GM23338 (cell line): ENCODE results near the gene DMD. TPM values are rescaled to one million over a fixed set of nuclear protein-coding genes. Genes with fewer than 3 reads are reported as not detected.

Experiments
- ATAC-seq: fragments of 200-7000 bp; cut with Tn5 transposase; 3 replicates; pipeline ENCODE4 v1.9.1; 2020
- DNase-seq: peaks from one replicate; pipeline ENCODE4 v3.0.0-alpha.2; 2015; ENCODE audit warnings: low spot score
- H2AFZ ChIP-seq: fragments of 200-600 bp; sonication (generic); 2 replicates; pipeline ENCODE4 v1.8.0; 2016; ENCODE audit warnings: antibody characterized with exemption, mild to moderate bottlenecking, moderate library complexity
- H3F3A ChIP-seq: fragments of 200-600 bp; sonication (generic); replicated peaks from 2 replicates; pipeline ENCODE4 v1.8.0; 2017; ENCODE audit warnings: antibody characterized with exemption, mixed run types, low read depth
- H3K27ac ChIP-seq: fragments of 200-600 bp; sonication (generic); 2 replicates; pipeline ENCODE4 v1.6.1; 2016; ENCODE audit warnings: low read depth
- H3K27me3 ChIP-seq: fragments of 200-600 bp; sonication (generic); 2 replicates; pipeline ENCODE4 v1.8.0; 2016; ENCODE audit warnings: mild to moderate bottlenecking, mixed run types, moderate library complexity; ENCODE audit not compliant: insufficient read depth
- H3K36me3 ChIP-seq: fragments of 200-600 bp; sonication (generic); 2 replicates; pipeline ENCODE4 v1.8.0; 2016; ENCODE audit warnings: mild to moderate bottlenecking; ENCODE audit not compliant: insufficient read depth
- H3K4me1 ChIP-seq: fragments of 200-600 bp; sonication (generic); 2 replicates; pipeline ENCODE4 v1.8.0; 2016; ENCODE audit warnings: mild to moderate bottlenecking, moderate library complexity; ENCODE audit not compliant: insufficient read depth
- H3K4me2 ChIP-seq: fragments of 200-600 bp; sonication (generic); 2 replicates; pipeline ENCODE4 v1.7.1; 2017; ENCODE audit warnings: mixed run types
- H3K4me3 ChIP-seq: fragments of 200-600 bp; sonication (generic); 2 replicates; pipeline ENCODE4 v1.6.1; 2016; ENCODE audit warnings: mixed run types
- H3K79me2 ChIP-seq: fragments of 200-600 bp; sonication (generic); replicated peaks from 2 replicates; pipeline ENCODE4 v1.8.0; 2017; ENCODE audit warnings: mild to moderate bottlenecking; ENCODE audit not compliant: insufficient read depth
- H3K9me2 ChIP-seq: fragments of 200-600 bp; sonication (generic); 2 replicates; pipeline ENCODE4 v1.8.0; 2017; ENCODE audit not compliant: insufficient read depth
- H4K20me1 ChIP-seq: fragments of 200-600 bp; sonication (generic); replicated peaks from 2 replicates; pipeline ENCODE4 v1.8.0; 2017; ENCODE audit warnings: mild to moderate bottlenecking; ENCODE audit not compliant: insufficient read depth
- H3K27ac Mint-ChIP-seq: 2 replicates; pipeline ENCODE4 v1.8.0; 2020; ENCODE audit warnings: inconsistent platforms, mild to moderate bottlenecking, moderate library complexity, mixed read lengths
- H3K27me3 Mint-ChIP-seq: 3 replicates; pipeline ENCODE4 v1.8.0; 2022; ENCODE audit warnings: low read depth, mild to moderate bottlenecking, moderate library complexity, mixed read lengths, inconsistent platforms; ENCODE audit not compliant: insufficient read depth, poor library complexity
- H3K36me3 Mint-ChIP-seq: 3 replicates; pipeline ENCODE4 v1.8.0; 2021; ENCODE audit warnings: low read depth, mild to moderate bottlenecking, inconsistent platforms, moderate library complexity, mixed read lengths
- H3K4me1 Mint-ChIP-seq: 3 replicates; pipeline ENCODE4 v1.8.0; 2020; ENCODE audit warnings: mild to moderate bottlenecking, inconsistent platforms, mixed read lengths
- H3K4me3 Mint-ChIP-seq: 3 replicates; pipeline ENCODE4 v1.8.0; 2021; ENCODE audit warnings: moderate library complexity, mild to moderate bottlenecking, inconsistent platforms, mixed read lengths
- H3K9me3 Mint-ChIP-seq: 3 replicates; pipeline ENCODE4 v1.8.0; 2020; ENCODE audit warnings: moderate library complexity, mild to moderate bottlenecking, inconsistent platforms, mixed read lengths
- CREB1 ChIP-seq: fragments of 250-450 bp; sonication (Bioruptor Pico); IDR thresholded peaks from 2 replicates; pipeline ENCODE4 v1.5.0; 2020; ENCODE audit warnings: low read depth, mild to moderate bottlenecking, moderate library complexity
- CTCF ChIP-seq, 2 experiments: fragments of 200-600 bp in 1 of 2; sonication (generic) in 1 of 2; conservative IDR thresholded peaks; 2 replicates each; pipeline versions ENCODE4 v1.5.1 to v1.6.1; 2016 to 2017; ENCODE audit warnings: antibody characterized with exemption in 2 of 2, low read depth in 2 of 2, mild to moderate bottlenecking in 2 of 2, moderate library complexity in 1 of 2
- ETS1 ChIP-seq: IDR thresholded peaks from 2 replicates; pipeline ENCODE4 v1.6.1; 2016; ENCODE audit warnings: antibody characterized with exemption
- EZH2 ChIP-seq: fragments of 200-600 bp; sonication (generic); IDR thresholded peaks from one replicate; pipeline ENCODE4 v1.8.0; 2017; ENCODE audit warnings: antibody characterized with exemption, mild to moderate bottlenecking, low read depth; ENCODE audit not compliant: unreplicated experiment
- EZH2phosphoT487 ChIP-seq: fragments of 200-600 bp; sonication (generic); IDR thresholded peaks from one replicate; pipeline ENCODE4 v1.8.1; 2018; ENCODE audit warnings: antibody characterized with exemption; ENCODE audit not compliant: unreplicated experiment
- JUNB ChIP-seq: IDR thresholded peaks from one replicate; pipeline ENCODE4 v1.6.1; 2016; ENCODE audit warnings: antibody characterized with exemption; ENCODE audit not compliant: unreplicated experiment
- NANOG ChIP-seq: IDR thresholded peaks from 2 replicates; pipeline ENCODE4 v1.6.1; 2016; ENCODE audit warnings: antibody characterized with exemption, borderline replicate concordance
- POLR2AphosphoS5 ChIP-seq: IDR thresholded peaks from 2 replicates; pipeline ENCODE4 v1.6.1; 2016; ENCODE audit warnings: antibody characterized with exemption, low read depth
- REST ChIP-seq: IDR thresholded peaks from one replicate; pipeline ENCODE4 v1.6.1; 2018; ENCODE audit warnings: antibody characterized with exemption; ENCODE audit not compliant: unreplicated experiment
- STAT1 ChIP-seq: IDR thresholded peaks from one replicate; pipeline ENCODE4 v1.6.1; 2016; ENCODE audit warnings: antibody characterized with exemption; ENCODE audit not compliant: unreplicated experiment
- ZNF114 ChIP-seq: fragments of 250-450 bp; sonication (Bioruptor Pico); IDR thresholded peaks from 2 replicates; pipeline ENCODE4 v1.5.0; 2020; ENCODE audit warnings: mild to moderate bottlenecking, moderate library complexity
- ZNF331 ChIP-seq: fragments of 250-450 bp; sonication (Bioruptor Pico); IDR thresholded peaks from 2 replicates; pipeline ENCODE4 v1.5.0; 2020; ENCODE audit warnings: low read depth, mild to moderate bottlenecking, moderate library complexity
- ZNF462 ChIP-seq: fragments of 250-450 bp; sonication (Bioruptor Pico); IDR thresholded peaks from 2 replicates; pipeline ENCODE4 v1.5.0; 2020; ENCODE audit warnings: mild to moderate bottlenecking, moderate library complexity
- polyA plus RNA-seq: library from polyadenylated mRNA; unstranded; fragments of >200 nt; fragmentation: Nextera tagmentation; extraction: Ambion mirVana; gene quantifications from 2 replicates; pipeline ENCODE4 v1.2.1, GENCODE V29; 2016
- total RNA-seq: library from RNA; depleted of rRNA; stranded (reverse); fragments of >200 nt; shearing (Covaris generic); gene quantifications from 2 replicates; pipeline ENCODE4 v1.2.3, GENCODE V29; 2014

Gene DMD
- total and polyA plus RNA-seq, 2 experiments from 2014 or later, result 4.5 to 7.6 TPM

GRCh38 chrX:31993637-31994036 lies 1217.7 kb downstream of the DMD start:
- no peaks in the 10 kb centered on the region for H4K20me1 ChIP-seq
- no peak for TF ChIP-seq STAT1
- no peak for TF ChIP-seq CTCF (conservative IDR thresholded peaks at IDR 0.05; ENCODE audit: low read depth in 2 of 2)
- no peak for TF ChIP-seq POLR2AphosphoS5
- TF ChIP-seq ZNF114, result no peak
- no peak for TF ChIP-seq ETS1
- no peak for TF ChIP-seq ZNF462 (CRISPR knock-in tag)
- TF ChIP-seq NANOG, result no peak
- no peak for TF ChIP-seq ZNF331 (CRISPR knock-in tag)
- no peak for TF ChIP-seq CREB1 (CRISPR knock-in tag)
- no peak for TF ChIP-seq REST
- no peak for TF ChIP-seq EZH2
- TF ChIP-seq JUNB, result no peak
- TF ChIP-seq EZH2phosphoT487, result no peak
- no peak overlapping the region for H3K27ac ChIP-seq
- H2AFZ ChIP-seq, result no peak overlapping the region
- H3K9me2 ChIP-seq, result no peaks in the 10 kb centered on the region
- H3K27me3 Mint-ChIP-seq, result no peaks in the 10 kb centered on the region
- no peaks in the 10 kb centered on the region for H3K9me3 Mint-ChIP-seq
- peaks cover 4% of the 10 kb centered on the region; the same call in 1 of the 3 replicates for H3K4me1 Mint-ChIP-seq
- no peak overlapping the region for H3K4me3 Mint-ChIP-seq
- H3K36me3 ChIP-seq, result no peaks in the 10 kb centered on the region
- H3F3A ChIP-seq, result no peaks in the 10 kb centered on the region
- DNase-seq (no peak), ATAC-seq (no peak)
- H3K4me2 ChIP-seq, result no peak overlapping the region
- H3K79me2 ChIP-seq, result no peaks in the 10 kb centered on the region
- H3K27ac Mint-ChIP-seq, result no peak overlapping the region
- H3K4me1 ChIP-seq, result no peaks in the 10 kb centered on the region; the same call in 1 of the 2 replicates
- no peak overlapping the region for H3K4me3 ChIP-seq
- no peaks in the 10 kb centered on the region for H3K27me3 ChIP-seq
- H3K36me3 Mint-ChIP-seq, result no peaks in the 10 kb centered on the region
